ENCODE data around the gene PPP2R5C.

Gene PPP2R5C

GRCh38 chr14:101820283-101820798 lies 58.8 kb downstream of the PPP2R5C start:
- no peak for TF ChIP-seq CTCF (IDR thresholded peaks at IDR 0.05; ENCODE audit: low read depth, low read length, missing control alignments)
- no peaks in the 10 kb centered on the region for H3K36me3 ChIP-seq (replicated peaks)
- no peak overlapping the region for H3K27ac ChIP-seq
- no peak for DNase-seq
- no peaks in the 10 kb centered on the region for H3K27me3 ChIP-seq (replicated peaks)
- in situ Hi-C loops (cut with HindIII; ENCODE audit: low pct_ligation_motif_present, low sequenced_read_pairs): no loop called here
- no peak overlapping the region for H3K4me3 ChIP-seq (ENCODE audit: low read depth, low read length)

GRCh38 chr14:101821528-101821927 lies 60.0 kb downstream of the PPP2R5C start:
- in situ Hi-C loops (cut with HindIII; ENCODE audit: low pct_ligation_motif_present, low sequenced_read_pairs): no loop called here
- DNase-seq: no peak
- H3K27ac ChIP-seq: no peak overlapping the region
- no peaks in the 10 kb centered on the region for H3K27me3 ChIP-seq (replicated peaks)
- no peak overlapping the region for H3K4me3 ChIP-seq (ENCODE audit: low read depth, low read length)
- H3K36me3 ChIP-seq (replicated peaks): no peaks in the 10 kb centered on the region
- no peak for TF ChIP-seq CTCF (IDR thresholded peaks at IDR 0.05; ENCODE audit: low read depth, low read length, missing control alignments)

GRCh38 chr14:101823066-101823465 lies 61.6 kb downstream of the PPP2R5C start:
- in situ Hi-C loops (cut with HindIII; ENCODE audit: low pct_ligation_motif_present, low sequenced_read_pairs): no loop called here
- Histone ChIP-seq H3K4me3 (ENCODE audit: low read depth, low read length) (no peak overlapping the region), H3K27me3 (replicated peaks) (no peaks in the 10 kb centered on the region), H3K36me3 (replicated peaks) (no peaks in the 10 kb centered on the region), H3K27ac (no peak overlapping the region)
- no peak for TF ChIP-seq CTCF (IDR thresholded peaks at IDR 0.05; ENCODE audit: low read depth, low read length, missing control alignments)
- DNase-seq: no peak

- DNase-seq: no peak
- no peak for TF ChIP-seq CTCF (IDR thresholded peaks at IDR 0.05; ENCODE audit: low read depth, low read length, missing control alignments)
- in situ Hi-C loops (cut with HindIII; ENCODE audit: low pct_ligation_motif_present, low sequenced_read_pairs): no loop called here
- Histone ChIP-seq H3K27me3 (replicated peaks) (no peaks in the 10 kb centered on the region), H3K27ac (no peak overlapping the region), H3K36me3 (replicated peaks) (no peaks in the 10 kb centered on the region), H3K4me3 (ENCODE audit: low read depth, low read length) (no peak overlapping the region)
Observed at GRCh38 chr14:101823511-101824120, 62.1 kb downstream of the PPP2R5C start.

GRCh38 chr14:101824339-101824727 lies 62.8 kb downstream of the PPP2R5C start:
- Histone ChIP-seq H3K27me3 (replicated peaks) (no peaks in the 10 kb centered on the region), H3K36me3 (replicated peaks) (no peaks in the 10 kb centered on the region), H3K27ac (no peak overlapping the region), H3K4me3 (ENCODE audit: low read depth, low read length) (no peak overlapping the region)
- in situ Hi-C loops (cut with HindIII; ENCODE audit: low pct_ligation_motif_present, low sequenced_read_pairs): no loop called here
- TF ChIP-seq CTCF (IDR thresholded peaks at IDR 0.05; ENCODE audit: low read depth, low read length, missing control alignments): no peak
- DNase-seq: no peak

GRCh38 chr14:101825797-101826196 lies 64.3 kb downstream of the PPP2R5C start:
- H3K27ac ChIP-seq: no peak overlapping the region
- in situ Hi-C loops (cut with HindIII; ENCODE audit: low pct_ligation_motif_present, low sequenced_read_pairs): no loop called here
- DNase-seq: no peak
- H3K27me3 ChIP-seq (replicated peaks): no peaks in the 10 kb centered on the region
- H3K4me3 ChIP-seq (ENCODE audit: low read depth, low read length): no peak overlapping the region
- H3K36me3 ChIP-seq (replicated peaks): no peaks in the 10 kb centered on the region
- no peak for TF ChIP-seq CTCF (IDR thresholded peaks at IDR 0.05; ENCODE audit: low read depth, low read length, missing control alignments)
